Activated B cell treated with CpG ODN at 0.5 μM for 24 hours (primary cell): ENCODE results near the gene DSCAM. TPM values are rescaled to one million over a fixed set of nuclear protein-coding genes. Genes with fewer than 3 reads are reported as not detected.

Source experiments
- ATAC-seq: fragments of 200-7000 bp; cut with Tn5 transposase; one replicate; pipeline ENCODE4 v1.10.0; 2021; ENCODE audit warnings: low read depth, mild to moderate bottlenecking, moderate library complexity
- CTCF ChIA-PET: fragments of 350-600 bp; sonication (Branson Sonifier 250); formaldehyde crosslinking; loops from one replicate; lab custom pipeline; 2021; ENCODE audit warnings: antibody characterized with exemption; lab: Charles Lee
- POLR2A ChIA-PET: fragments of 350-600 bp; sonication (Branson Sonifier 250); formaldehyde crosslinking; loops from one replicate; lab custom pipeline; 2021; ENCODE audit warnings: antibody characterized with exemption; lab: Charles Lee
- DNase-seq: peaks from one replicate; pipeline ENCODE4 v3.0.0; 2022
- H3K27ac Mint-ChIP-seq: one replicate; pipeline ENCODE4 v1.8.0; 2020; ENCODE audit warnings: mixed read lengths
- H3K27me3 Mint-ChIP-seq: one replicate; pipeline ENCODE4 v1.8.0; 2021; ENCODE audit warnings: mixed read lengths
- H3K36me3 Mint-ChIP-seq: one replicate; pipeline ENCODE4 v1.8.0; 2021; ENCODE audit warnings: low read depth, mixed read lengths
- H3K4me1 Mint-ChIP-seq: one replicate; pipeline ENCODE4 v1.8.0; 2021; ENCODE audit warnings: mixed read lengths
- H3K4me3 Mint-ChIP-seq: one replicate; pipeline ENCODE4 v1.8.0; 2020; ENCODE audit warnings: mild to moderate bottlenecking, mixed read lengths
- H3K9me3 Mint-ChIP-seq: one replicate; pipeline ENCODE4 v1.8.0; 2020; ENCODE audit warnings: mixed read lengths
- CTCF ChIP-seq: fragments of 200-600 bp; IDR thresholded peaks from one replicate; pipeline ENCODE4 v1.8.0; 2022; ENCODE audit warnings: antibody characterized with exemption, mild to moderate bottlenecking
- intact Hi-C: fragments of 100-400 bp; cut with micrococcal nuclease; formaldehyde crosslinking; loops from one replicate; pipeline ENCODE4 v1.15.1; 2024
- total RNA-seq: library from RNA; stranded (reverse); gene quantifications from 2 replicates; pipeline ENCODE4 v1.2.3, GENCODE V29; 2022

Gene DSCAM
- total RNA-seq, 1 donor from 2014 or later: not detected

GRCh38 chr21:40402884-40403582, 443.9 kb downstream of the DSCAM start:
- intact Hi-C loops: no loop called here
- no peak for TF ChIP-seq CTCF
- POLR2A ChIA-PET: no interaction called here

GRCh38 chr21:40395732-40396131, 451.2 kb downstream of the DSCAM start:
- no peak overlapping the region for H3K27ac Mint-ChIP-seq
- CTCF ChIA-PET: no interaction called here
- ATAC-seq: no peak

More at GRCh38 chr21:40402884-40403582, 443.9 kb downstream of the DSCAM start:
- Mint-ChIP-seq H3K36me3 (no peaks in the 10 kb centered on the region), H3K27me3 (no peaks in the 10 kb centered on the region), H3K4me3 (no peak overlapping the region), H3K27ac (no peak overlapping the region), H3K9me3 (peaks cover 4% of the 10 kb centered on the region), H3K4me1 (no peaks in the 10 kb centered on the region)
- ATAC-seq (no peak), DNase-seq (no peak)
- CTCF ChIA-PET: no interaction called here

DNA sequence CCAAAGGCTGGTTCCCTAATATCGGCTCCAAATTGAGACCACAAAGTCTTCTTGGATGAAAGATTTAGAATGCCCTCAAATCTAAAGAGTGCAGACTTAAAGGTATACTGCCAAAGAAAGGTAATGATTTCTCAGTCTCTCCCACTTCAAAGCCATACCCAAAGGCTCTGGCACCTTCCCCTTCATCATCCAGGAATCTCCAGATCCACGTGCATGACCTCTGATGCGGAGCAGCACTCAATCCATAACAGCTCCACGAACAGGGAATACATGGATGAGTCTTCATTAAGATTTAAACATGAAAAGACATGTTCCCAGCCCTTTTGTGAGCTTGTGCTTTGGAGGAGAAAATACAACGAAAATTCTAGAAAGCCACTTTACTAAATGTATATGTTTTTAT, 453.9 kb downstream of the DSCAM start:
- H3K27ac Mint-ChIP-seq: no peak overlapping the region
- intact Hi-C loops: no loop called here
- H3K27me3 Mint-ChIP-seq: no peaks in the 10 kb centered on the region
- no peaks in the 10 kb centered on the region for H3K36me3 Mint-ChIP-seq
- ATAC-seq (no peak), DNase-seq (no peak)
- H3K4me1 Mint-ChIP-seq: no peaks in the 10 kb centered on the region
- POLR2A ChIA-PET: no interaction called here
- H3K4me3 Mint-ChIP-seq: no peak overlapping the region
- TF ChIP-seq CTCF: no peak
- H3K9me3 Mint-ChIP-seq: peaks cover 6% of the 10 kb centered on the region
- CTCF ChIA-PET: no interaction called here

More at GRCh38 chr21:40395732-40396131, 451.2 kb downstream of the DSCAM start:
- intact Hi-C loops: no loop called here
- no peak overlapping the region for H3K4me3 Mint-ChIP-seq
- no peak for DNase-seq
- no peak for TF ChIP-seq CTCF
- H3K4me1 Mint-ChIP-seq: no peaks in the 10 kb centered on the region
- POLR2A ChIA-PET: no interaction called here
- peaks cover 5% of the 10 kb centered on the region for H3K9me3 Mint-ChIP-seq
- H3K27me3 Mint-ChIP-seq: no peaks in the 10 kb centered on the region
- no peaks in the 10 kb centered on the region for H3K36me3 Mint-ChIP-seq

DNA sequence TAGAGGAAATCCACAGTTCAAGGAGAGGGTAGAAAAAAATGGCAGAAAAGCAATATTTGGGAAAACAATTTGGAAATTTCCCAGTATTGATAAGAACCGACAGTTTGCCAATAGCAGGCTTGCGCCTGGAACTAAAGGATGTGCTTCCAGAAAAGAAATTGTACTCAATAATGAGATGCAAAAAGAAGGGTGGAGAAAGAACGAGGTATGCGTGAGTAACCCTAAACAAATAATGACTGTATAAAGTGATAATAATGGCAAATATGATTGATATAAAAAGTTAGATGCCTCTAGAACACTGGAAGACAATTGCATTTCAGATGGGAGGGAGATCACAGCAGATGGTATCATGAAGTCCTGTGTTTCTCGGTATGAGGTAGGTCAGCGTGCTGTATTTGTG, 458.9 kb downstream of the DSCAM start:
- H3K27me3 Mint-ChIP-seq: no peaks in the 10 kb centered on the region
- intact Hi-C loops: loop anchor here (5.0 kb wide), 1 partner anchor 871 kb away; no protein-coding TSS in a partner anchor
- no peak for DNase-seq
- H3K36me3 Mint-ChIP-seq: no peaks in the 10 kb centered on the region
- CTCF ChIA-PET: no interaction called here
- no peak overlapping the region for H3K4me3 Mint-ChIP-seq
- no peak overlapping the region for H3K27ac Mint-ChIP-seq
- no peak for ATAC-seq
- no peak for TF ChIP-seq CTCF
- H3K9me3 Mint-ChIP-seq: peaks cover 3% of the 10 kb centered on the region
- POLR2A ChIA-PET: no interaction called here
- no peaks in the 10 kb centered on the region for H3K4me1 Mint-ChIP-seq

- no peak for ATAC-seq
- no peak for DNase-seq
- Mint-ChIP-seq H3K27me3 (no peaks in the 10 kb centered on the region), H3K36me3 (no peaks in the 10 kb centered on the region), H3K9me3 (peaks cover 3% of the 10 kb centered on the region), H3K27ac (no peak overlapping the region), H3K4me3 (no peak overlapping the region), H3K4me1 (no peaks in the 10 kb centered on the region)
- no peak for TF ChIP-seq CTCF
- ChIA-PET POLR2A (no interaction called here), CTCF (interaction anchor here (0.9 kb wide), 1 partner anchor 28 kb away, joined by 3 read pairs; no protein-coding TSS in a partner anchor)
- intact Hi-C loops: loop anchor here (5.0 kb wide), 1 partner anchor 870 kb away; no protein-coding TSS in a partner anchor
Observed at GRCh38 chr21:40386981-40387747, 459.8 kb downstream of the DSCAM start.
